GM23338 (cell line): ENCODE results near the gene NIPAL1. TPM values are rescaled to one million over a fixed set of nuclear protein-coding genes. Genes with fewer than 3 reads are reported as not detected.

Experiments
- ATAC-seq: fragments of 200-7000 bp; cut with Tn5 transposase; 3 replicates; pipeline ENCODE4 v1.9.1; 2020
- DNase-seq: peaks from one replicate; pipeline ENCODE4 v3.0.0-alpha.2; 2015; ENCODE audit warnings: low spot score
- H2AFZ ChIP-seq: fragments of 200-600 bp; sonication (generic); 2 replicates; pipeline ENCODE4 v1.8.0; 2016; ENCODE audit warnings: antibody characterized with exemption, mild to moderate bottlenecking, moderate library complexity
- H3F3A ChIP-seq: fragments of 200-600 bp; sonication (generic); replicated peaks from 2 replicates; pipeline ENCODE4 v1.8.0; 2017; ENCODE audit warnings: antibody characterized with exemption, mixed run types, low read depth
- H3K27ac ChIP-seq: fragments of 200-600 bp; sonication (generic); 2 replicates; pipeline ENCODE4 v1.6.1; 2016; ENCODE audit warnings: low read depth
- H3K27me3 ChIP-seq: fragments of 200-600 bp; sonication (generic); 2 replicates; pipeline ENCODE4 v1.8.0; 2016; ENCODE audit warnings: mild to moderate bottlenecking, mixed run types, moderate library complexity; ENCODE audit not compliant: insufficient read depth
- H3K36me3 ChIP-seq: fragments of 200-600 bp; sonication (generic); 2 replicates; pipeline ENCODE4 v1.8.0; 2016; ENCODE audit warnings: mild to moderate bottlenecking; ENCODE audit not compliant: insufficient read depth
- H3K4me1 ChIP-seq: fragments of 200-600 bp; sonication (generic); 2 replicates; pipeline ENCODE4 v1.8.0; 2016; ENCODE audit warnings: mild to moderate bottlenecking, moderate library complexity; ENCODE audit not compliant: insufficient read depth
- H3K4me2 ChIP-seq: fragments of 200-600 bp; sonication (generic); 2 replicates; pipeline ENCODE4 v1.7.1; 2017; ENCODE audit warnings: mixed run types
- H3K4me3 ChIP-seq: fragments of 200-600 bp; sonication (generic); 2 replicates; pipeline ENCODE4 v1.6.1; 2016; ENCODE audit warnings: mixed run types
- H3K79me2 ChIP-seq: fragments of 200-600 bp; sonication (generic); replicated peaks from 2 replicates; pipeline ENCODE4 v1.8.0; 2017; ENCODE audit warnings: mild to moderate bottlenecking; ENCODE audit not compliant: insufficient read depth
- H3K9me2 ChIP-seq: fragments of 200-600 bp; sonication (generic); 2 replicates; pipeline ENCODE4 v1.8.0; 2017; ENCODE audit not compliant: insufficient read depth
- H4K20me1 ChIP-seq: fragments of 200-600 bp; sonication (generic); replicated peaks from 2 replicates; pipeline ENCODE4 v1.8.0; 2017; ENCODE audit warnings: mild to moderate bottlenecking; ENCODE audit not compliant: insufficient read depth
- H3K27ac Mint-ChIP-seq: 2 replicates; pipeline ENCODE4 v1.8.0; 2020; ENCODE audit warnings: inconsistent platforms, mild to moderate bottlenecking, moderate library complexity, mixed read lengths
- H3K27me3 Mint-ChIP-seq: 3 replicates; pipeline ENCODE4 v1.8.0; 2022; ENCODE audit warnings: low read depth, mild to moderate bottlenecking, moderate library complexity, mixed read lengths, inconsistent platforms; ENCODE audit not compliant: insufficient read depth, poor library complexity
- H3K36me3 Mint-ChIP-seq: 3 replicates; pipeline ENCODE4 v1.8.0; 2021; ENCODE audit warnings: low read depth, mild to moderate bottlenecking, inconsistent platforms, moderate library complexity, mixed read lengths
- H3K4me1 Mint-ChIP-seq: 3 replicates; pipeline ENCODE4 v1.8.0; 2020; ENCODE audit warnings: mild to moderate bottlenecking, inconsistent platforms, mixed read lengths
- H3K4me3 Mint-ChIP-seq: 3 replicates; pipeline ENCODE4 v1.8.0; 2021; ENCODE audit warnings: moderate library complexity, mild to moderate bottlenecking, inconsistent platforms, mixed read lengths
- H3K9me3 Mint-ChIP-seq: 3 replicates; pipeline ENCODE4 v1.8.0; 2020; ENCODE audit warnings: moderate library complexity, mild to moderate bottlenecking, inconsistent platforms, mixed read lengths
- CREB1 ChIP-seq: fragments of 250-450 bp; sonication (Bioruptor Pico); IDR thresholded peaks from 2 replicates; pipeline ENCODE4 v1.5.0; 2020; ENCODE audit warnings: low read depth, mild to moderate bottlenecking, moderate library complexity
- ETS1 ChIP-seq: IDR thresholded peaks from 2 replicates; pipeline ENCODE4 v1.6.1; 2016; ENCODE audit warnings: antibody characterized with exemption
- EZH2 ChIP-seq: fragments of 200-600 bp; sonication (generic); IDR thresholded peaks from one replicate; pipeline ENCODE4 v1.8.0; 2017; ENCODE audit warnings: antibody characterized with exemption, mild to moderate bottlenecking, low read depth; ENCODE audit not compliant: unreplicated experiment
- EZH2phosphoT487 ChIP-seq: fragments of 200-600 bp; sonication (generic); IDR thresholded peaks from one replicate; pipeline ENCODE4 v1.8.1; 2018; ENCODE audit warnings: antibody characterized with exemption; ENCODE audit not compliant: unreplicated experiment
- JUNB ChIP-seq: IDR thresholded peaks from one replicate; pipeline ENCODE4 v1.6.1; 2016; ENCODE audit warnings: antibody characterized with exemption; ENCODE audit not compliant: unreplicated experiment
- NANOG ChIP-seq: IDR thresholded peaks from 2 replicates; pipeline ENCODE4 v1.6.1; 2016; ENCODE audit warnings: antibody characterized with exemption, borderline replicate concordance
- POLR2AphosphoS5 ChIP-seq: IDR thresholded peaks from 2 replicates; pipeline ENCODE4 v1.6.1; 2016; ENCODE audit warnings: antibody characterized with exemption, low read depth
- STAT1 ChIP-seq: IDR thresholded peaks from one replicate; pipeline ENCODE4 v1.6.1; 2016; ENCODE audit warnings: antibody characterized with exemption; ENCODE audit not compliant: unreplicated experiment
- ZNF114 ChIP-seq: fragments of 250-450 bp; sonication (Bioruptor Pico); IDR thresholded peaks from 2 replicates; pipeline ENCODE4 v1.5.0; 2020; ENCODE audit warnings: mild to moderate bottlenecking, moderate library complexity
- ZNF331 ChIP-seq: fragments of 250-450 bp; sonication (Bioruptor Pico); IDR thresholded peaks from 2 replicates; pipeline ENCODE4 v1.5.0; 2020; ENCODE audit warnings: low read depth, mild to moderate bottlenecking, moderate library complexity
- ZNF462 ChIP-seq: fragments of 250-450 bp; sonication (Bioruptor Pico); IDR thresholded peaks from 2 replicates; pipeline ENCODE4 v1.5.0; 2020; ENCODE audit warnings: mild to moderate bottlenecking, moderate library complexity
- polyA plus RNA-seq: library from polyadenylated mRNA; unstranded; fragments of >200 nt; fragmentation: Nextera tagmentation; extraction: Ambion mirVana; gene quantifications from 2 replicates; pipeline ENCODE4 v1.2.1, GENCODE V29; 2016
- total RNA-seq: library from RNA; depleted of rRNA; stranded (reverse); fragments of >200 nt; shearing (Covaris generic); gene quantifications from 2 replicates; pipeline ENCODE4 v1.2.3, GENCODE V29; 2014
- TF ChIP-seq, protein P1 (sequence below), 2 experiments: fragments of 200-600 bp in 1 of 2; sonication (generic) in 1 of 2; conservative IDR thresholded peaks; 2 replicates each; pipeline versions ENCODE4 v1.5.1 to v1.6.1; 2016 to 2017; ENCODE audit warnings: antibody characterized with exemption in 2 of 2, low read depth in 2 of 2, mild to moderate bottlenecking in 2 of 2, moderate library complexity in 1 of 2
- TF ChIP-seq, protein P2 (sequence below): IDR thresholded peaks from one replicate; pipeline ENCODE4 v1.6.1; 2018; ENCODE audit warnings: antibody characterized with exemption; ENCODE audit not compliant: unreplicated experiment

NIPAL1 gene
- total and polyA plus RNA-seq, 2 experiments from 2014 or later, result 5.3 to 8.2 TPM

DNA sequence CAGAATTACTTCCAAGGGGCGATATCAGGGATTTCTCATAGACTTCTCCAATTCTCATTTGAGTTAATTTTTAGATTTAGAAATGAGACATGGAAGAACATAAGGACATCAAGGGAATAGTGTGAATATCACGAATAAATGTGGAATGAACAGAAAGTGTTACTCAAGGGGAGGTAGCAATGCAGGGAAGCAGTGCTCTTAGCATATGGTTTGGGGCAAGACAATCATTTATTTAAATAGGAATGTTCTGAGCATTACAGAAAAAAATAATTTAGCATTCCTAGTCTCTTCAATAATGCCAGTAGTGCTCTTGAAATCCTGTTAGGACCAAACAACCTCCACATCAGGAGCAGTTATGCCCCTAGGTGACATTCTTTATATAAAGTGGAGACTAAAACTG is 61.9 kb downstream of the NIPAL1 start:
- H3K9me2 ChIP-seq, result no peaks in the 10 kb centered on the region
- H3F3A ChIP-seq, result no peaks in the 10 kb centered on the region
- no peak overlapping the region for H3K4me2 ChIP-seq
- TF ChIP-seq ETS1, result no peak
- TF ChIP-seq NANOG, result no peak
- TF ChIP-seq ZNF462 (CRISPR knock-in tag), result no peak
- TF ChIP-seq POLR2AphosphoS5, result no peak
- TF ChIP-seq EZH2, result no peak
- TF ChIP-seq, protein P1, sequence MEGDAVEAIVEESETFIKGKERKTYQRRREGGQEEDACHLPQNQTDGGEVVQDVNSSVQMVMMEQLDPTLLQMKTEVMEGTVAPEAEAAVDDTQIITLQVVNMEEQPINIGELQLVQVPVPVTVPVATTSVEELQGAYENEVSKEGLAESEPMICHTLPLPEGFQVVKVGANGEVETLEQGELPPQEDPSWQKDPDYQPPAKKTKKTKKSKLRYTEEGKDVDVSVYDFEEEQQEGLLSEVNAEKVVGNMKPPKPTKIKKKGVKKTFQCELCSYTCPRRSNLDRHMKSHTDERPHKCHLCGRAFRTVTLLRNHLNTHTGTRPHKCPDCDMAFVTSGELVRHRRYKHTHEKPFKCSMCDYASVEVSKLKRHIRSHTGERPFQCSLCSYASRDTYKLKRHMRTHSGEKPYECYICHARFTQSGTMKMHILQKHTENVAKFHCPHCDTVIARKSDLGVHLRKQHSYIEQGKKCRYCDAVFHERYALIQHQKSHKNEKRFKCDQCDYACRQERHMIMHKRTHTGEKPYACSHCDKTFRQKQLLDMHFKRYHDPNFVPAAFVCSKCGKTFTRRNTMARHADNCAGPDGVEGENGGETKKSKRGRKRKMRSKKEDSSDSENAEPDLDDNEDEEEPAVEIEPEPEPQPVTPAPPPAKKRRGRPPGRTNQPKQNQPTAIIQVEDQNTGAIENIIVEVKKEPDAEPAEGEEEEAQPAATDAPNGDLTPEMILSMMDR (conservative IDR thresholded peaks at IDR 0.05; ENCODE audit: low read depth in 2 of 2), result no peak
- TF ChIP-seq STAT1, result no peak
- no peak for TF ChIP-seq JUNB
- no peak for TF ChIP-seq CREB1 (CRISPR knock-in tag)
- no peak for TF ChIP-seq ZNF114 (CRISPR knock-in tag)
- TF ChIP-seq ZNF331, result no peak
- TF ChIP-seq, protein P2, sequence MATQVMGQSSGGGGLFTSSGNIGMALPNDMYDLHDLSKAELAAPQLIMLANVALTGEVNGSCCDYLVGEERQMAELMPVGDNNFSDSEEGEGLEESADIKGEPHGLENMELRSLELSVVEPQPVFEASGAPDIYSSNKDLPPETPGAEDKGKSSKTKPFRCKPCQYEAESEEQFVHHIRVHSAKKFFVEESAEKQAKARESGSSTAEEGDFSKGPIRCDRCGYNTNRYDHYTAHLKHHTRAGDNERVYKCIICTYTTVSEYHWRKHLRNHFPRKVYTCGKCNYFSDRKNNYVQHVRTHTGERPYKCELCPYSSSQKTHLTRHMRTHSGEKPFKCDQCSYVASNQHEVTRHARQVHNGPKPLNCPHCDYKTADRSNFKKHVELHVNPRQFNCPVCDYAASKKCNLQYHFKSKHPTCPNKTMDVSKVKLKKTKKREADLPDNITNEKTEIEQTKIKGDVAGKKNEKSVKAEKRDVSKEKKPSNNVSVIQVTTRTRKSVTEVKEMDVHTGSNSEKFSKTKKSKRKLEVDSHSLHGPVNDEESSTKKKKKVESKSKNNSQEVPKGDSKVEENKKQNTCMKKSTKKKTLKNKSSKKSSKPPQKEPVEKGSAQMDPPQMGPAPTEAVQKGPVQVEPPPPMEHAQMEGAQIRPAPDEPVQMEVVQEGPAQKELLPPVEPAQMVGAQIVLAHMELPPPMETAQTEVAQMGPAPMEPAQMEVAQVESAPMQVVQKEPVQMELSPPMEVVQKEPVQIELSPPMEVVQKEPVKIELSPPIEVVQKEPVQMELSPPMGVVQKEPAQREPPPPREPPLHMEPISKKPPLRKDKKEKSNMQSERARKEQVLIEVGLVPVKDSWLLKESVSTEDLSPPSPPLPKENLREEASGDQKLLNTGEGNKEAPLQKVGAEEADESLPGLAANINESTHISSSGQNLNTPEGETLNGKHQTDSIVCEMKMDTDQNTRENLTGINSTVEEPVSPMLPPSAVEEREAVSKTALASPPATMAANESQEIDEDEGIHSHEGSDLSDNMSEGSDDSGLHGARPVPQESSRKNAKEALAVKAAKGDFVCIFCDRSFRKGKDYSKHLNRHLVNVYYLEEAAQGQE, result no peak
- no peak for TF ChIP-seq EZH2phosphoT487
- H3K4me3 Mint-ChIP-seq, result no peak overlapping the region
- H3K36me3 ChIP-seq, result no peaks in the 10 kb centered on the region
- H3K27ac Mint-ChIP-seq, result no peak overlapping the region
- H3K4me1 Mint-ChIP-seq, result no peaks in the 10 kb centered on the region
- no peaks in the 10 kb centered on the region for H3K36me3 Mint-ChIP-seq
- DNase-seq (no peak), ATAC-seq (no peak)
- H4K20me1 ChIP-seq, result no peaks in the 10 kb centered on the region
- H3K9me3 Mint-ChIP-seq, result no peaks in the 10 kb centered on the region
- H3K79me2 ChIP-seq, result no peaks in the 10 kb centered on the region
- H3K4me1 ChIP-seq, result no peaks in the 10 kb centered on the region
- peaks cover 1% of the 10 kb centered on the region for H3K27me3 Mint-ChIP-seq
- peak overlapping the region; percentile 34; the same call in 1 of the 2 replicates for H2AFZ ChIP-seq
- no peaks in the 10 kb centered on the region for H3K27me3 ChIP-seq
- H3K4me3 ChIP-seq, result no peak overlapping the region
- H3K27ac ChIP-seq, result no peak overlapping the region
